NCI-H1694 treated with DMSO at 0.1 percent for 48 hours (cell line): ENCODE results near the gene DAPK2.

Experiments used
- DNase-seq: peaks from one replicate; lab custom pipeline; 2025; lab: John Stamatoyannopoulos, UW

Gene DAPK2

DNA sequence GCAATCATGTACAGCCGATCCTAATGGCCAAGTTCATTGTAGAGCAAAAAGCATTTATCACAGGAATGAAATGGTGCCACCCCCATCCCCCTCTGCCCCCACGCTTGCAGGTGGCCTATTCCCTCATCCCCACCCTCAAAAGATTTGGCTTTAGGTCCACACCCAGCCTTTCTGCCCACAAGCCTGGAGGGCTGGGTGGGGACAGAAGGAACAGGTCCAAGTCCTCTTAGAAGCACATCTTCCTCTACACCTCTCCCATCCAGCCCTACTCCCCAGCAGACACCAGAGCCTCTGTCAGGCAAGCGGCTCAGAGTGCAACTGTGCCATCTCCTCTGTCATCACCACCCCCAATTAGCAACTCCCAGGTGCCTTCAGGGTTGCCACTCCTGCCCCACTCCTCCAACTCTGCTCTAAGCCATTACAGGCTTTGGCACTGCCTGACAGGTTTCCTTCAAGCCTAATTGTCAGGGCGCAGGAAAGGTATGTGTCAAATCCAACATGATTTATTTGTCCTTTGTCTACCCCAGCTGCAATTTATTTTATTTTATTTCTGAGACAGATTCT, 49.4 kb downstream of the DAPK2 start:
- DNase-seq = no peak

DNA sequence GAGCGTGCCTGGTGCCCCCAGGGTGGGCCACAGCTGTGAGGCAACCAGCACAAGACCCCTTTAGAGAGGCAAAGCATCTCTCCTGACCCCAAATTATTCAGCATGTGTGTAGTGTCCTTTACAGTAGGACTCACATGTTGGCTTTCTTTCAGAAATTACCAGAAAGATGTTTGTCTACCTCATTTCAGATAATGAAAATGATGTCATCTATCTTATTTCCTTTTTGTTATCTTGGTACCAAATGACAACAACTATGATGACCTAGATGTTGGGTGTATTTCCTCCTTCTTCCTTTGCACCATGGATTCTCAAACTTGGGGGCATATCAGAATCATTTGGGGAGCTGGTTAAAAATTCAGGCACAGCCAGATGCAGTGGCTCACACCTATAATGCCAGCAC, 50.5 kb downstream of the DAPK2 start:
- no peak for DNase-seq

DNA sequence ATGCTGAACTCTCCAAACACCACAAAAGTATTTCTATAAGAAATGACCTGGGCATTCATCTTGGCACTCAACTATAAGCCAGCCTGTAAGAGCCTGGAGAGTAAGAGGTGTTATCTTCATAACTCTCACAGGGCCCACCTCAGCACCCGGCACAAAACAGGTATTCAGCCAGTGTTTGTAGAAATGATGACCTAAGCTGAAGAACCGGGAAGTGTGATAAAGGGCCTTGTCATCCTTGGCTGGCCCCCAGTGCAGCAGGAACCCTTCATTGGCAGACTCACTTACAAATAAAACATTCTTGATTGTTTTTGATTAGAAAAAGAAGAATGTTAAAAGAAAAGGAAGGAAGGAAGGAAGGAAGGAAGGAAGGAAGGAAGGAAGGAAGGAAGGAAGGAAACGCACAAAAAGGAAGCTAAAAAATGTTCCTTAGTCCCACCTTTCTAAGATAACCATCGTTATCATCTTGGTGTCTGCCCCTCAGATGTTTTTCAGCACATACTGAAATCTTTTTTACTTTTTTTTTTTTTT, 52.1 kb downstream of the DAPK2 start:
- no peak for DNase-seq

DNA sequence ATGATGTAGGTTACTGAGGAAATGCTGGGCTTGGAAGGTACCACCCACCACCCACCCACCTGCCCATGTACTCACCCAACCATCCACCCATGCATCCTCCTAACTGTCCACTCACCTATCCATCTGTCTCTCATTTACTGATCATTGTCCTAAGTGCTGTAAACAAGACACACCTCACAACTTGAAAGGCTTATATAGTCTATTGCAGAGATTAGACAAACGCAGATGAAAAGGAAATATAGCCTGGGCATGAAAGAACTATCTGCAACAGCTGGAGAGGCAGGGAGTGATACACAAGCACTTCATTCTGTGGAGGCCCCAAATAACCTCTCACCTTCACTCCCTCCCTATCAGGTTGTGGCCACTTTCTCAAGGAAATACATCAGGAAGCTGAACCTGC, 54.0 kb downstream of the DAPK2 start:
- DNase-seq = no peak

DNA sequence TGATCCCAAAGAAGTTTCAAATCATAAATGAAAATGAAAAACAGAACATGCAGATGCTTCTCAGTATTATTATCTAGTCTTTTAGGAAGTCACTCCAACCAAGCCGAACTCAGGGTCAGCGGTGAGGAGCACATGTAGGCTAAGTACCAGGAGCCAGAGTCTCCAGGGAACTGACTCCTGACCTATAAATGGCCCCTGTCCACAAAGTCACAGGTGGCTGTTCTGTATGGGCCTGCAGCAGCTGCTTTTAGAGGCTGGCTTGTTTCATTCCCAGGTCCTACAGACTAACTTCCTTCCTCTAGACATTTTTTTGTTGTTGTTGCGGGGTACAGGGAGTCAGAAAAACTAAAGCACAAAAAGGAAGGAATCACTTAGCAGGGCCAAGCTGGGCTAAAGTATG, 54.6 kb downstream of the DAPK2 start:
- DNase-seq = no peak

DNA sequence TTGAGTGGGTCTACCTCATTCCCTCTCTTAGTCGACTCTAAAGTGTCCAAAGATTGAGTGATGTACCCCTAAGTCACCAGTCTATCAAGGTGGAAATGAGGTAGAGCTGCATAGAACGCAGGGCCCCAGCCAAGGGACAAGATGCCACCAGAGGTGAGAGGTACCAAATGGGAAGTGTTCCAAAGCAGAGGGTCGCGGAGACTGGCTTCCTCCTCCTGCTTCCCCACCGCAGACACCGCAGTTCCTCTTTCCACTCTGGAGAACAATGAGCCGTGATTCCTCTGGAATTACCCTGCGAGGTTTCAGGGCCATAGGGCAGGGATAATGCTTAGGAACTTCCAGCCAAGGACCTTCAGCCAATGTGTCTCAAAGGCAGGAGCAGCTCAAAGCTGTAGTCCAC, 55.8 kb downstream of the DAPK2 start:
- DNase-seq = no peak

DNA sequence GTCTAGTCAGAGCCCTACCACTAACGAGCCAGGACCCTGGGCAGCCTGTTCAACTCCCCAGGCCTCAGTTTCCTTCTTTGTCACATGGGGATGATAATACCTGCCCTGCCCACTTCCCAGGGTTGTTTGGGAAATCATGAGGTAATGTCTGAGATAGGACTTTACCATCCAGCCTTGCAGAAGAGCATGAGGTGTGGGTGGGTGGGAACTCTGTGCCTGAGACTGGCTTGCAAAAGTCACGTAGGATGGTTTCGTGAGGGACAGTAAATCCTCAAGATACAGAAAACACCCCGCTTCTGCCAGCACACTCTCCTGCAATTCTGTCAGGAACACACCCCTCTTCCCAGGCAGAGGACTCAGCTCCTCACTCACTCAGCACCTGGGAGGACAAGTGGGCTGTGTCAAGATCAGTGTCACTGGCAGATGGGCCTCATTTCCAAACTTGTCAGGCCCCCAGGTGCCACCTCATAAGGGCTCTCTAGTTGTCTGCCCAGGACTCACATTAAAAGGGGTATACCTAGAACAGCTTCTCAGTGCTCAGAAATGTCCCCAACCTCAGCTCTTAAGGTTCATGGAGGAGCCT, 58.4 kb downstream of the DAPK2 start:
- DNase-seq = no peak

DNA sequence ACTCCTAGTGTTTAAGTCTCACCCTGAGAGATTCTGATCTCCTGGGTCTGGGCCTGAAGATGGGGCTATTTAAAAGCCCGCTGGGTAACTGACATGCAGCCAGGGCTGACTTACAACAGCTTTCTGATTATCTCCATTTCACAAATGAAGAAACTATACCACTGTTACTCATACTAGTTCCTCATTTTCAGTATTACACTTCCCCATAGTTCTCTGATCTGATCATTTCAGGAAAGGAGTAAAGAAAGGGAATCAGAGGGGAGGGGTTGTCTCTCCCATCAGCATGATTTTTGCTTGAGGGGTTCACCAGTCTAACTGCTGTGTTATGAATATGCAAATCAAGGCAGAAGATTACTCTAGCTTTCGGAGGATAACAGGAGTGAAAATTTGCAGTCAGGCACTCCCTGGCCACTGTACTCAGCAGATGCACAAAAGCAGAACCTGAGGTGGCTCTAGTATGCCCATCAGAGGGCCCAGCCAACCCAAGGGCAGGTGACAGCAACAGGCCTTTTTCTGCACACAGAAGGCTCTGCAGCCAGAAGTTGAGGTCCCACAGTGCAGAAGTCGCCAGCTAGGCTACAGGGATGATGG, 59.4 kb downstream of the DAPK2 start:
- no peak for DNase-seq

DNA sequence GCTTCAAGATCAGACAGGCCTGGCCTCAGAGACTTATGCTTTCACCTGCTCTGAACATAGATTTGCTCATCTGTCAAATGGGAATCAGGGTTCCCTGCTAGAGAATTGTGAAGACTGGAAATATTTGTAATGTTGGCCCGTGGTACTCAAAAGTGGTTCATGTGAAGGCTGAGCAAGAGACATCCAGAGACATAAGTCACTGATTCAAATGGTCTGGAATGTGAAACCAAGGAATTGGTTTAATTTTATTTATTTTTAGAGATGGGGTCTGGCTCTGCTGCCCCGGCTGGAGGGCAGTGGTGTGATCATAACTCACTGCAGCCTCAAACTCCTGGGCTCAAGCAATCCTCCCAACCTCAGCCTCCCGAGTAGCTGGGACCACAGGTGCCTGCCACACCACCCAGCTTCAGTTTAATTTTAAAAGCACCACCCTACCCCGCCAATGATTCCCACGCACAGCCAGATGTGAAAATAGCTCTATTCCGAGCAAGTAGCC, 60.1 kb downstream of the DAPK2 start:
- DNase-seq = no peak

DNA sequence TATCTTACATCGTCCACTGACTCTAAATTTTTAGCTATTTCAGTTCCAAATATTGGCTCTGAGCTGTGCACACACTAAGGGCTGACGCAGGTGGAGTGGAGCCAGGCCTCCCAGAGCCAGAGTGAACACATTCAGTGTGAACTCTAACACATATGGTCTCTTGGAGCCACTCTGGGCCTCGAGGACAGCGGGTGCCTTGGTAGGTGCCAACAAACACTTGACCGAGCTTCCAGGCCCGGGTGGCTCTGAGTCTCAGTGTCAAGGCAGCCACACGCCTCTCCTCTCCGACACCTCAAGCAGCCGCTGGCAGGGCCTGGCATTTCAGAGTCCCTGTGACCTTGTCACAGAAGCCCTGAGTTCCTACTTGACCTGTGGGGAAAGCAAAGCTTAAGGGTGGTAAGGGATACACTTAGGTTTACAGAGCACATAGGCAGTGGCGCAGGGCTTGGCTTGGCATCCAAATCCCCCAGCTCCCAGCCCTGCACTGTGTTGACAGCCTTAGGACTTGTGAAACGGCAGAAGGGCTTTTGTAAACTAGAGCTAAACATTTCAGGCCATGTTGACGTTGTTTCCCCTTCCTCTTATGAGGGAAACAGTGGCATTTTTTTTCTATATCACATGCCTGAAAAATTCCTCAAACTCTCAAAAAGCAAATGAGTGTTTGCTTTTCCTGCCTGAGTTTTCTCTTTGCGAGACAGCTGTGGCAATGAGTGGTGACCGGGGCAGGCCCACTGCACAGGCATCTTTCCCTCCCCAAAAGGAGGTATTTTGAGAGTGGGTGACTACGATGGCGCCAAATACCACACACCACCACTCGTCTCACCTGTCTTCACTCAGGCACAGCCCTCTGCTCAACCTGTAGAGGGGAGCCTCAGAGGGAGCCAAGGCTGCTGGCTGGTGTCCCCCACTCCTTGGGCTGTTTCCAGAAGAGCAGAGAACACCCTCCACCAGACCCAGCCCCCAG, 60.8 kb downstream of the DAPK2 start:
- DNase-seq = no peak

DNA sequence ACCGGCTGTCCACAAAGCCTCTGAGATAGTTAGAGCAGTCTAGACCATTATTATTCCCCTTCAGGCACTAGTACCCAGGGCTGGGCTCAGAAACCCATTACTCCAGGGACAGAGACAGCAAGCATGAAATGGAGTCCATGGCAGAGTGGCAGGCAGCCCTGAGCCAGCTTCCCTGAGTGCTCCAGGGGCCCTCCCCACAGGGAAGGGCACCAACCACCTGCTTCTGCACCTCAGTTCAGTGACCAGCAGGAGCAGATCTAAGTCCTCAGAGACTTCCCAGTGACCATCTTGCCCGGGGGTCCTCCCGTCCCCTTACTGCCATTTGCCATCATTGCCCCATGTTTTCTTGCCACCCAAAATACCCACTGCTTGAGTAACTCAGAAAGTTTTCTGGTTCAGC, 62.0 kb downstream of the DAPK2 start:
- DNase-seq = no peak

DNA sequence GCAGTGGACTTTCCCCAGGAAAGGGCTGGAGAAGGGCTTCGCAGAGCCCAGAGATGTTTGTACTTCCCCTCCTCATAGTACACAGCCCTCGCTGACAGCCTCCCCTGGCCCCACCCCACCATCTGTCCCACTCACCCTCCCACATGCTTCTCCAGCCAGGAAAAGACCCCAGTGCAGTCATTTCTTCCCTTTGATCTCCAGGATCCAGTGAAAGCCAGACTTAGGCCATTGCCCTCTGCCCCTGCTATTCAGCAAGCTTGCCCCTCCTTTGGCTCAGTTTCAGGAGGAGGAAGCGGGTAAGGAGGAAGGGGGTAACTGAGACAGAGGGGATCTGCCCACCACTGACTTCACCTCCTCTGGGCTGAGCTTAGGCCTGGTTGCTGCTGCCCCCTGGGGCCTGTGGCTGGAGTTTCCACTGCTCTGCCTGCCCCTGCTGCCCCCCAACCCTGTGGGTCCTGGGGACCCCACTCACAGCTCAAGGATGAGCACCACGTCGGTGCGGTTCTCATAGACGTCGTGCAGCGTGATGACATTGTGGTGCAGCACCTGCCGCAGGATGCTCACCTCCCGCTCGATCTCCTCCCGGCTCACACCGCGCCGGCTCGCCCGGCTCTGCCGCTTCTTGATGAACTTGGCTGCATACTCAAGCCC, 63.1 kb downstream of the DAPK2 start:
- DNase-seq = peak; percentile 54

DNA sequence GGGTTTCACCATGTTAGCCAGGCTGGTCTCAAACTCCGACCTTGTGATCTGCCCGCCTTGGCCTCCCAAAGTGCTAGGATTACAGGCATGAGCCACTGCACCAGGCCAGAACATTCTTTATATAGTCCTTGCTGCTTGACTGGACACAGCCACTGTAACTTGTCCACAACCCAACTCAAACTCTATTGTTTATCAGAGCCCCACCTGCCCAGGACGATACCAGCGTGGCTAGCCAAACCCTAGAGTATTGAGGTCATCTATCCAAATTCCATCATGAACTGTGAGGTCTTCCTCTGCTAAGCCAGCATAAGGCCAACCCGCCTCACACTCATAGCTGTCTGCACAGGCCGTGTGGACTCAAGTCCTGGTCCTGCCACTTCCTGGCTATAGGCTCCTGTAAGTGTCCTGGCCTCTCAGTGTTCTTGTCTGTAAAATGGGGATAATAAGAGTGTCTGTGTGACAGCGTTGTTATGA, 63.9 kb downstream of the DAPK2 start:
- no peak for DNase-seq

DNA sequence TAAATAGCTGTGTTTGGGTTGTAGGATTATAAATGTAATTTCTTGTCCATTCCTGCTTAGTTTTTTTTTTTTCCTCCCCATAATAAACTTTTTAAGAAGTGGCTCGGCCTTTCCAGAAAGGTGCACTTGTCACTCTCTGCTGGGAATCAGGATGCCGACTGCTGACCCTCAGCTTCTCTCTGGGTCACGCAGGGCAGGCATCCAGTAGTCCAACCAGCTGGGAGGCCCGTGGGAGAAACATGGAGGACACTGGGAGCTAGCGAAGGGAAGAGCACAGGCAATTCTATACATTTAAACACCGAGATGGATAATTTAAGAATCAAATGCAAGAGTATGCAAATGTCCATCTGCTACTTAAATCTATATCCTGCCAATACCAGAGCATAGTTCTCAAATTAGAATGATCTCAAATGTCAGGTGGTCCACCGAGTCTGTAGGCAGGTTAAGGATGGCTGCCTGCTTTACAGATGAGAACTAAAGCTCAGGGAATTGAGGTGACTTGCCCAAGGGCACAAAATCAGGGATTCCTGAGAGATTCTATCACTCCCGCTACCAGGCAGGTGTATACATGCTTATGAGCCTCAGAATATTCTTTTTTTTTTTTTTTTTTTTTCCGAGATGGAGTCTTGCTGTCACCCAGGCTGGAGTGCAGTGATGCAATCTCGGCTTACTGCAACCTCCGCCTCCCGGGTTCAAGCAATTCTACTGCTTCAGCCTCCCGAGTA, 64.5 kb downstream of the DAPK2 start:
- no peak for DNase-seq

DNA sequence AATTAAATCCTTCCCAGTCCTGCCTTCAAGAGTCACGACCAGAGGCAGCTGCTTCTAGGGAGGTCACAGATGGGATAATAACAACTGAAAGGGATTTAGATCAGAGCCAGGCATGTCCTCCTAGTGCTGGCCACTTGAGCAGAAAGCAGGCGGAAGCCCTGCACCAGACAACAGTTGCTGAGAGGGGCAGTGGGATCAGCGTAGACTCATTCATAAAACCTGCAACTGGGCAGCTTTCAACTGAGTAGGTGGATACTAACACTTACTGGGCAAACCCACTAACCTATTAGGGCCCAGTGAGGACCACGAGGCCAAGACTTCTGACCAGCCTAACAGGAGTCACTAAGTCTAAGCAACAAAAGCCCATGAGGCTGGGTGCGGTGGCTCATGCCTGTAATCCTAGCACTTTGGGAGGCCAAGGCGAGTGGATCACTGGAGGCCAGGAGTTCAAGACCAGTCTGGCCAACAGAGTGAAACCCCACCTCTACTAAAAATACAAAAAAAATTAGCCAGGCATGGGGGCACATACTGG, 67.0 kb downstream of the DAPK2 start:
- DNase-seq = no peak

DNA sequence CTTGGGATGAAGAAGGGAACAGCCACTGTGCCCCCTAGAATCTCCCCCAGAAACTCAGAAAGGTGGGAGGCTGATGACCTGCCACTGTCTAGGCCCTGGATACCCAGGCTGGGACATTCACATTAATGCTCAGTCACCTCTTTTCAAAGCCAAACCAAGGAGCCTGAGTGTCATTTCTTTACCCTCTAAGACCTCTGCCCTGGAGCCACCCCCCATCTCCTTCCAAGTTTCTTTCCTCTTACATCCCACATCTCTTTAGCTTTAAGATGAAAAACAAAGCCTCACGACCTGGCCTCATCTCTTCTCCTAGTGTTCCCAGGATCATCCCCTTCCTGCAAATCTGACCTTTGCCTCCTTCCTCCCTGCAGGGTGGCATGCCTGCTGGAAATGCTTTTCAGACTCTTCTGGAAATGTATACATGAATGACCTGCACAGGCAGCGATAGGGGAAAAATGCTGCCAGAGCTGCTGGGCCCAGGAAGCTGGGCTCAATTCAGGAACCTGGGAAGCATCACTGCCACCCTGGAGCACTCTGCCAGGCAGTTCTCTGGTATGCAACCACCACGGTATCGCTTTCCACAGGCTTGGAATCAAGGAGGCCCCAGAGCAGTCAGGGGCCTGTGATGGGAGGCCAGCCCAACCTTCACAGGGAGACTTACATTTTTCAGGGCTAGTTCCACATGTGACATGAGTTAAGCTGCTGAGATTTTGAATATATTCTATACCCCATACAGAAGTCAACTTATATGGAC, 67.6 kb downstream of the DAPK2 start:
- DNase-seq = no peak

DNA sequence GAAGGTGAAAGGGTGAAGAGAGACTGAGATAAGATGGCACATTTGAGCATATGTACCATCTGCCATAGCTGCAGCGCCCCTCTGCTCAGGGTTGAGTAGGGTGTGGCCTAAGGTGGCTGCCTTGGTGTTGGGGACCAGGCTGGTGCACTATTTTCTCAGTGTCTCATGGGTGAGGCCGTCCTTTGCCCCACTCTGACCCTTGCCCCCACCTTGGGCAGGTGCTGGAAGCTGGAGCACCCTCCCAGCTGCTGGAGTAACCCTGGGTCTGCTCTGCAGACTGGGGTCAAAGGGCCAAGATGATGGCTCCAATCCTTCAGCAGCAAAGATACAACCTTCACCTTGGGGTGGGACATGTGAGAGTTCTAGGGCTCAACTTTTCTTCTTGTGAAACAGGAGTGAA, 69.2 kb downstream of the DAPK2 start:
- DNase-seq = no peak

DNA sequence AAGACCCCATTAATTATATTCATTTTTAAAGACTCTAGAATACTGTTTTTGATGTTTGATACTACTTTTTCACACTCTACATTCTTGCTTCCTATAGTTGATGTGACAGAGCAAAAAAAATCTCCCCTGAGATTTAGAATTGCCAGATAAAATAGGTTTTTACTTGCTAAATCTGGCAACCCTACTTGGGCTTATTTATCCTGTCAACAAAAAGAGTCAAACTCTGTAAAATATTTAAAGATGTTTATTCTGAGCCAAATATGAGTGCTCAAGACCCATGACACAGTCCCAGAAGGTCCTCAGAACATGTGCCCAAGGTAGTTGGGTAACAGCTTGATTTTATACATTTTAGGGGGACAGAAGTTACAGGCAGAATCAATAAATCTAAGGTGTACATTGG, 72.3 kb downstream of the DAPK2 start:
- no peak for DNase-seq

DNA sequence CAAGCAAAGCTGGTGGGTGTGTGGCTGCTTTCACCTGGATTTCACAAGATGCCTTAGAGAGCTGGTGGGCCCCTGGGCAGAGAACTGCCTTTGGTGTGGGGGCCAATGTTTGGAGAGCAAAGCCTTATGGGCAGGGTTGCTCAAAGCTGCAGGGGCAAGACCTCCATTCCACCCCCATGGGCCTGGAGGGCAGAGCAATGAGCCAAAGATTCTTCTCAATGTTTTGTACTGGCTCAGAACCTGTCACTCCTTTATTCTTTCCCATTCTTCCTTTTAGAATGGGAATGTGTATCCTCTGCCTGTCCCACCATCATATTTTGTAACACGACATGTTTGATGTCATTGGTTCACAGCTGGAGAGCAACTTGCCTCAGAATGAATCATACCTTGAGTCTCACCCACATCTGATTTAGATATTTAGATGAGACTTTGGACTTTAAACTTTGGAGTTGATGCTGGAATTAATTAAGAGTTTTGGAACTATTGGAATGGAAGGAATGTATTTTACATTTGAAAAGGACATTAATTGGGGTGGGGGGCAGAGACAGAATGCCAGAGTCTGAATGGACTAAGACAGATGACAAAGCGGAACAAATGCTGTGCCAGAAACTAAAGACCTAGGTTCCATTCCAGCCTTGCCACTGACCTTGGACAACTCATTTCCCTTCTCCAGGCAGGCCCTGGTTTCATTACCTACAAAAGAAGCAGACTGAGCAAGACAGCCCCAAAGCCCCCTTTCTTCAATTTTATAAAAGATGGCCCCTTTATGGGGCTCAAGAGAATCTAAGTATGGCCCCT, 72.9 kb downstream of the DAPK2 start:
- no peak for DNase-seq
